ENCODE measurements around the gene CHCHD6.

- TF ChIP-seq CTCF (IDR thresholded peaks at IDR 0.05; ENCODE audit: poor library complexity, severe bottlenecking) (no peak), EP300 (conservative IDR thresholded peaks at IDR 0.05; ENCODE audit: poor library complexity, severe bottlenecking) (no peak)
Measured at GRCh38 chr3:126937973-126938372, 233.9 kb downstream of the CHCHD6 start.

Measured in neural cell (in vitro differentiated cells).